Natural killer cell (primary cell): Measurements from ENCODE around the gene VWA8. TPM values are rescaled to one million over a fixed set of nuclear protein-coding genes. Genes with fewer than 3 reads are reported as not detected.
"Not testable (repeated sequence)": the region's sequence is repeated elsewhere in the genome, so short reads cannot be mapped to it uniquely, and the experiment has no call there.

Experiments
- ATAC-seq, 3 donors: fragments of 150-1000 bp in 2 of 3; fragments of 200-7000 bp in 1 of 3; cut with Tn5 transposase; 1 replicate in 1 of 3; 2 replicates in 2 of 3; pipeline ENCODE4 v1.10.0; 2021; ENCODE audit warnings: mild to moderate bottlenecking in 2 of 3, moderate library complexity in 2 of 3
- DNase-seq, 2 donors: peaks; one replicate each; pipeline versions ENCODE4 v3.0.0 to v3.0.0-alpha.2; 2013 to 2021; ENCODE audit warnings: mixed read lengths in 1 of 2
- H3K27ac ChIP-seq: one replicate; pipeline ENCODE4 v1.5.1; 2013; ENCODE audit warnings: mild to moderate bottlenecking, low read length
- H3K27me3 ChIP-seq: one replicate; pipeline ENCODE4 v1.6.1; 2013; ENCODE audit warnings: low read length; ENCODE audit not compliant: control insufficient read depth, insufficient read depth
- H3K36me3 ChIP-seq: one replicate; pipeline ENCODE4 v1.6.1; 2013; ENCODE audit warnings: low read length; ENCODE audit not compliant: control insufficient read depth, insufficient read depth
- H3K4me1 ChIP-seq: one replicate; pipeline ENCODE4 v1.6.1; 2013; ENCODE audit warnings: low read length; ENCODE audit not compliant: control insufficient read depth, insufficient read depth
- H3K4me3 ChIP-seq: one replicate; pipeline ENCODE4 v1.5.1; 2013; ENCODE audit warnings: low read length
- H3K9me3 ChIP-seq: one replicate; pipeline ENCODE4 v1.6.1; 2013; ENCODE audit warnings: low read length; ENCODE audit not compliant: control insufficient read depth, insufficient read depth
- H3K27ac Mint-ChIP-seq, 2 donors: one replicate each; pipeline ENCODE4 v1.8.0; 2022; ENCODE audit warnings: mild to moderate bottlenecking in 2 of 2, mixed read lengths in 2 of 2, moderate library complexity in 1 of 2
- H3K27me3 Mint-ChIP-seq, 2 donors: one replicate each; pipeline ENCODE4 v1.8.0; 2022; ENCODE audit warnings: low read depth in 2 of 2, mixed read lengths in 2 of 2
- H3K36me3 Mint-ChIP-seq: one replicate; pipeline ENCODE4 v1.8.0; 2022; ENCODE audit warnings: mixed read lengths
- H3K4me1 Mint-ChIP-seq, 2 donors: one replicate each; pipeline ENCODE4 v1.8.0; 2022; ENCODE audit warnings: mixed read lengths in 2 of 2
- H3K4me3 Mint-ChIP-seq: one replicate; pipeline ENCODE4 v1.8.0; 2022; ENCODE audit warnings: mild to moderate bottlenecking, moderate library complexity, mixed read lengths
- H3K9me3 Mint-ChIP-seq, 2 donors: one replicate each; pipeline ENCODE4 v1.8.0; 2022; ENCODE audit warnings: mixed read lengths in 2 of 2
- WGBS: methylation state at CpG from one replicate; pipeline ENCODE4 v1.1.7; 2013; ENCODE audit warnings: missing lambda C conversion rate; ENCODE audit not compliant: insufficient coverage; 5-methylcytosine and 5-hydroxymethylcytosine counted together
- intact Hi-C: fragments of 100-400 bp; cut with micrococcal nuclease; formaldehyde crosslinking; loops from one replicate; pipeline ENCODE4 v1.14.2; 2022
- total RNA-seq, 4 donors: library from RNA; stranded (reverse); fragments of 120-200 nt in 1 of 4; gene quantifications; one replicate each; pipeline versions ENCODE4 v1.2.3 to v1.2.4, GENCODE V29; 2013 to 2022
- TF ChIP-seq, protein P1 (sequence below): fragments of 200-600 bp; IDR thresholded peaks from one replicate; pipeline ENCODE4 v1.8.0; 2022; ENCODE audit warnings: antibody characterized with exemption

VWA8 gene
- total RNA-seq, 3 donors from 2014 or later (not counting 1 experiment from before 2014, with no cell fraction given) = 21.9 to 27.5 (median 22.6) TPM

GRCh38 chr13:41956272-41956671 is 4.6 kb downstream of the VWA8 start:
- Mint-ChIP-seq H3K36me3 (no peaks in the 10 kb centered on the region), H3K9me3 (no peaks in the 10 kb centered on the region), H3K27ac (no peak overlapping the region), H3K27me3 (no peaks in the 10 kb centered on the region), H3K4me1 (peaks cover 36 to 37% of the 10 kb centered on the region in 2 donors), H3K4me3 (no peak overlapping the region)
- Histone ChIP-seq H3K27me3 (no peaks in the 10 kb centered on the region), H3K27ac (no peak overlapping the region), H3K4me1 (peaks cover 8% of the 10 kb centered on the region), H3K9me3 (no peaks in the 10 kb centered on the region), H3K4me3 (no peak overlapping the region), H3K36me3 (no peaks in the 10 kb centered on the region)
- DNase-seq = no peak
- ATAC-seq = no peak
- TF ChIP-seq, protein P1, sequence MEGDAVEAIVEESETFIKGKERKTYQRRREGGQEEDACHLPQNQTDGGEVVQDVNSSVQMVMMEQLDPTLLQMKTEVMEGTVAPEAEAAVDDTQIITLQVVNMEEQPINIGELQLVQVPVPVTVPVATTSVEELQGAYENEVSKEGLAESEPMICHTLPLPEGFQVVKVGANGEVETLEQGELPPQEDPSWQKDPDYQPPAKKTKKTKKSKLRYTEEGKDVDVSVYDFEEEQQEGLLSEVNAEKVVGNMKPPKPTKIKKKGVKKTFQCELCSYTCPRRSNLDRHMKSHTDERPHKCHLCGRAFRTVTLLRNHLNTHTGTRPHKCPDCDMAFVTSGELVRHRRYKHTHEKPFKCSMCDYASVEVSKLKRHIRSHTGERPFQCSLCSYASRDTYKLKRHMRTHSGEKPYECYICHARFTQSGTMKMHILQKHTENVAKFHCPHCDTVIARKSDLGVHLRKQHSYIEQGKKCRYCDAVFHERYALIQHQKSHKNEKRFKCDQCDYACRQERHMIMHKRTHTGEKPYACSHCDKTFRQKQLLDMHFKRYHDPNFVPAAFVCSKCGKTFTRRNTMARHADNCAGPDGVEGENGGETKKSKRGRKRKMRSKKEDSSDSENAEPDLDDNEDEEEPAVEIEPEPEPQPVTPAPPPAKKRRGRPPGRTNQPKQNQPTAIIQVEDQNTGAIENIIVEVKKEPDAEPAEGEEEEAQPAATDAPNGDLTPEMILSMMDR = no peak
- intact Hi-C loops = no loop called here

- no peaks in the 10 kb centered on the region for H3K36me3 ChIP-seq
- Mint-ChIP-seq H3K36me3 (no peaks in the 10 kb centered on the region), H3K9me3 (no peaks in the 10 kb centered on the region), H3K4me1 (peaks cover 35% of the 10 kb centered on the region in 2 donors), H3K27ac (no peak overlapping the region), H3K4me3 (no peak overlapping the region), H3K27me3 (no peaks in the 10 kb centered on the region)
- no peak overlapping the region for H3K27ac ChIP-seq
- DNase-seq = no peak
- H3K4me1 ChIP-seq = peaks cover 5% of the 10 kb centered on the region
- H3K9me3 ChIP-seq = no peaks in the 10 kb centered on the region
- H3K27me3 ChIP-seq = no peaks in the 10 kb centered on the region
- 96% methylated on average over 5 of the region's 5 CpGs for WGBS
- ATAC-seq = no peak
- intact Hi-C loops = no loop called here
- no peak overlapping the region for H3K4me3 ChIP-seq
- TF ChIP-seq, protein P1 = no peak
These were observed 5.3 kb downstream of the VWA8 start for GRCh38 chr13:41955605-41956004.

GRCh38 chr13:41954226-41954625 is 6.7 kb downstream of the VWA8 start:
- no peak for ATAC-seq
- Histone ChIP-seq H3K36me3 (no peaks in the 10 kb centered on the region), H3K4me1 (no peaks in the 10 kb centered on the region), H3K4me3 (no peak overlapping the region), H3K9me3 (no peaks in the 10 kb centered on the region), H3K27me3 (no peaks in the 10 kb centered on the region), H3K27ac (no peak overlapping the region)
- Mint-ChIP-seq H3K36me3 (no peaks in the 10 kb centered on the region), H3K27me3 (no peaks in the 10 kb centered on the region), H3K27ac (no peak overlapping the region), H3K4me1 (peaks cover 21 to 26% of the 10 kb centered on the region in 2 donors), H3K9me3 (no peaks in the 10 kb centered on the region), H3K4me3 (no peak overlapping the region)
- 100% methylated on average over 1 of the region's 1 CpG for WGBS
- TF ChIP-seq, protein P1 = no peak
- intact Hi-C loops = no loop called here
- DNase-seq = no peak

GRCh38 chr13:41952749-41953148 is 8.2 kb downstream of the VWA8 start:
- H3K4me3 Mint-ChIP-seq = no peak overlapping the region
- Histone ChIP-seq H3K4me3 (no peak overlapping the region), H3K27me3 (no peaks in the 10 kb centered on the region), H3K9me3 (no peaks in the 10 kb centered on the region), H3K27ac (no peak overlapping the region), H3K4me1 (no peaks in the 10 kb centered on the region), H3K36me3 (no peaks in the 10 kb centered on the region)
- DNase-seq = no peak
- no peak for ATAC-seq
- no peak overlapping the region for H3K27ac Mint-ChIP-seq
- WGBS = 89% methylated on average over 2 of the region's 3 CpGs
- H3K27me3 Mint-ChIP-seq = no peaks in the 10 kb centered on the region
- H3K36me3 Mint-ChIP-seq = no peaks in the 10 kb centered on the region
- TF ChIP-seq, protein P1 = no peak
- no peaks in the 10 kb centered on the region for H3K9me3 Mint-ChIP-seq
- intact Hi-C loops = no loop called here
- H3K4me1 Mint-ChIP-seq = peaks cover 12 to 17% of the 10 kb centered on the region in 2 donors

- H3K4me3 ChIP-seq, H3K9me3 ChIP-seq, H3K4me1 ChIP-seq, H3K27me3 ChIP-seq, H3K27me3 Mint-ChIP-seq, H3K4me3 Mint-ChIP-seq, ATAC-seq, DNase-seq, H3K36me3 ChIP-seq, H3K27ac ChIP-seq, H3K27ac Mint-ChIP-seq, intact Hi-C loops: not testable (repeated sequence)
- H3K36me3 Mint-ChIP-seq = peaks cover 27% of the 10 kb centered on the region
- peaks cover 14 to 24% of the 10 kb centered on the region in 2 donors for H3K4me1 Mint-ChIP-seq
- H3K9me3 Mint-ChIP-seq = peaks cover 0 to 14% of the 10 kb centered on the region in 2 donors
- no CpG with 5 or more reads among the region's 1 CpG for WGBS
These were observed 11.8 kb downstream of the VWA8 start for GRCh38 chr13:41949104-41949503.
